HepG2 (cell line): ENCODE results near the gene MTF2. TPM values are rescaled to one million over a fixed set of nuclear protein-coding genes. Genes with fewer than 3 reads are reported as not detected.

Experiments used
- ATAC-seq: fragments of 200-7000 bp; cut with Tn5 transposase; 3 replicates; pipeline ENCODE4 v1.9.1; 2020; ENCODE audit warnings: mild to moderate bottlenecking, moderate library complexity
- BruUV-seq: library from RNA; stranded (reverse); fragments of 400-500 nt; replicated peaks from 2 replicates; lab custom pipeline; 2021; lab: Mats Ljungman, UMichigan
- CTCF ChIA-PET: fragments of 300-600 bp; formaldehyde crosslinking; extraction: SDS; loops from one replicate; lab custom pipeline; 2021; ENCODE audit warnings: low total read pairs, inconsistent platforms, low intra/inter-chr PET ratio; lab: Yijun Ruan, JAX
- POLR2A ChIA-PET: fragments of 350-600 bp; sonication (Branson Sonifier 250); formaldehyde crosslinking; loops from one replicate; lab custom pipeline; 2020; ENCODE audit warnings: antibody characterized with exemption, inconsistent platforms; lab: Yijun Ruan, JAX
- DNase-seq: peaks from one replicate; pipeline ENCODE4 v3.0.0-alpha.2; 2015; ENCODE audit warnings: low spot score
- FAIRE-seq: peaks from 3 replicates; lab custom pipeline; 2011; peaks lifted over from hg19 to GRCh38; lab: Jason Lieb, UNC
- H2AFZ ChIP-seq: one replicate; pipeline ENCODE4 v1.6.1; 2011; ENCODE audit warnings: low read length, inconsistent platforms
- H3K27ac ChIP-seq: fragments of 300-600 bp; 3 replicates; pipeline ENCODE4 v1.8.0; 2011; ENCODE audit warnings: mixed run types, mild to moderate bottlenecking, mixed read lengths, low read length, inconsistent platforms; ENCODE audit not compliant: insufficient read depth; ENCODE audit errors: extremely low read length
- H3K27me3 ChIP-seq, 2 experiments: fragments of 200-600 bp in 1 of 2; 2 replicates in 1 of 2; 3 replicates in 1 of 2; pipeline versions ENCODE4 v1.6.0 to v1.8.0; 2011; ENCODE audit warnings: low read length in 2 of 2, mild to moderate bottlenecking in 2 of 2, moderate library complexity in 2 of 2, inconsistent platforms in 1 of 2; ENCODE audit not compliant: insufficient read depth in 2 of 2, control insufficient read depth in 1 of 2
- H3K36me3 ChIP-seq, 2 experiments: fragments of 200-600 bp in 1 of 2; replicated peaks in 1 of 2; 2 replicates in 1 of 2; 3 replicates in 1 of 2; pipeline versions ENCODE4 v1.5.1 to v1.8.0; 2011; ENCODE audit warnings: low read length in 2 of 2, inconsistent platforms in 1 of 2; ENCODE audit not compliant: insufficient read depth in 2 of 2, control insufficient read depth in 1 of 2
- H3K4me1 ChIP-seq: 2 replicates; pipeline ENCODE4 v1.5.1; 2012; ENCODE audit warnings: low read length, inconsistent platforms; ENCODE audit not compliant: insufficient read depth
- H3K4me2 ChIP-seq: 2 replicates; pipeline ENCODE4 v1.6.0; 2011; ENCODE audit warnings: low read depth, low read length, inconsistent platforms
- H3K4me3 ChIP-seq, 3 experiments: fragments of 200-600 bp in 1 of 3; sonication (generic), shearing (Covaris generic) in 1 of 3; replicated peaks in 1 of 3; 2 replicates each; pipeline ENCODE4 v1.5.1; 2011 to 2016; ENCODE audit warnings: low read length in 3 of 3, inconsistent platforms in 2 of 3, low read depth in 2 of 3, mild to moderate bottlenecking in 2 of 3, control low read depth in 1 of 3, mixed read lengths in 1 of 3; ENCODE audit not compliant: insufficient read depth in 1 of 3
- H3K79me2 ChIP-seq: one replicate; pipeline ENCODE4 v1.6.1; 2011; ENCODE audit warnings: low read length, inconsistent platforms; ENCODE audit not compliant: insufficient read depth
- H3K9ac ChIP-seq: 2 replicates; pipeline ENCODE4 v1.6.0; 2011; ENCODE audit warnings: mild to moderate bottlenecking, low read depth, low read length, inconsistent platforms; ENCODE audit not compliant: insufficient read depth
- H3K9me3 ChIP-seq: 2 replicates; pipeline ENCODE4 v1.5.1; 2012; ENCODE audit warnings: mild to moderate bottlenecking, low read length
- H4K20me1 ChIP-seq: 2 replicates; pipeline ENCODE4 v1.6.0; 2011; ENCODE audit warnings: inconsistent platforms, mild to moderate bottlenecking, low read length, moderate library complexity; ENCODE audit not compliant: insufficient read depth
- MAZ ChIP-seq, 2 experiments: sonication (generic) in 1 of 2; formaldehyde crosslinking in 1 of 2; IDR thresholded peaks; 2 replicates each; pipeline versions ENCODE4 v1.5.0 to v1.6.1; 2012 to 2020; ENCODE audit warnings: low read depth in 2 of 2, mild to moderate bottlenecking in 2 of 2, borderline replicate concordance in 1 of 2, improper control_type of control experiment in 1 of 2, low read length in 1 of 2, missing genetic modification reagents in 1 of 2, moderate library complexity in 1 of 2
- MZF1 ChIP-seq: sonication (generic); formaldehyde crosslinking; IDR thresholded peaks from 2 replicates; pipeline ENCODE4 v1.8.1; 2023; ENCODE audit warnings: mild to moderate bottlenecking, missing genetic modification reagents, borderline replicate concordance
- PHB2 ChIP-seq: fragments of 450-650 bp; IDR thresholded peaks from 2 replicates; pipeline ENCODE4 v1.6.1; 2018; ENCODE audit not compliant: partially characterized antibody
- PHF20 ChIP-seq: sonication (generic); formaldehyde crosslinking; IDR thresholded peaks from 2 replicates; pipeline ENCODE4 v1.5.0; 2020; ENCODE audit warnings: mild to moderate bottlenecking, missing genetic modification reagents
- REXO4 ChIP-seq: sonication (generic); formaldehyde crosslinking; IDR thresholded peaks from 2 replicates; pipeline ENCODE4 v1.8.0; 2022; ENCODE audit warnings: missing genetic modification reagents, mild to moderate bottlenecking, borderline replicate concordance
- SRSF4 ChIP-seq: fragments of 200-400 bp; formaldehyde crosslinking; IDR thresholded peaks from one replicate; pipeline ENCODE4 v1.6.1; 2018; ENCODE audit warnings: mild to moderate bottlenecking, low read depth, low read length, moderate library complexity; ENCODE audit not compliant: poor library complexity, severe bottlenecking
- ZNF280D ChIP-seq: sonication (generic); formaldehyde crosslinking; IDR thresholded peaks from 2 replicates; pipeline ENCODE4 v1.5.1; 2020; ENCODE audit warnings: mild to moderate bottlenecking, missing genetic modification reagents
- ZNF414 ChIP-seq: sonication (generic); formaldehyde crosslinking; IDR thresholded peaks from 2 replicates; pipeline ENCODE4 v1.5.0; 2020; ENCODE audit warnings: missing genetic modification reagents
- ZNF446 ChIP-seq: sonication (generic); formaldehyde crosslinking; IDR thresholded peaks from 2 replicates; pipeline ENCODE4 v1.5.0; 2020; ENCODE audit warnings: mild to moderate bottlenecking, missing genetic modification reagents
- ZNF713 ChIP-seq: sonication (generic); formaldehyde crosslinking; IDR thresholded peaks from 2 replicates; pipeline ENCODE4 v1.4.0; 2020; ENCODE audit warnings: mild to moderate bottlenecking, missing genetic modification reagents
- ZNF800 ChIP-seq: sonication (generic); formaldehyde crosslinking; IDR thresholded peaks from 2 replicates; pipeline ENCODE4 v1.4.0; 2020; ENCODE audit warnings: missing genetic modification reagents
- WGBS: methylation state at CpG from one replicate; pipeline ENCODE4 v1.1.6; 2017; ENCODE audit warnings: low lambda C conversion rate; 5-methylcytosine and 5-hydroxymethylcytosine counted together
- in situ Hi-C: cut with HindIII; loops from 2 replicates; pipeline ENCODE4 v1.10.0; 2017; ENCODE audit warnings: low pct_unique_long_range_greater_than_20kb; ENCODE audit not compliant: extremely low pct_ligation_motif_present
- intact Hi-C: fragments of 100-400 bp; cut with micrococcal nuclease; formaldehyde crosslinking; loops from one replicate; pipeline ENCODE4 v1.10.0; 2022; ENCODE audit not compliant: unreplicated experiment
- polyA plus RNA-seq, 8 experiments: library from polyadenylated mRNA; depleted of rRNA in 3 of 8; stranded (reverse) in 7 of 8; unstranded in 1 of 8; fragments of >200 nt; fragmentation: Illumina TruSeq in 4 of 8; extraction: Trizol in 4 of 8; gene quantifications; 2 replicates each; pipeline versions ENCODE4 v1.2.1 to v1.2.3, GENCODE V29; 2011 to 2016; ENCODE audit warnings: low read depth in 4 of 8, missing spikeins in 1 of 8, mixed read lengths in 1 of 8; ENCODE audit not compliant: insufficient read depth in 1 of 8
- total RNA-seq, 5 experiments: library from RNA; depleted of rRNA; stranded (reverse); fragments of >200 nt; fragmentation: Illumina TruSeq; extraction: Trizol; gene quantifications; 2 replicates each; pipeline ENCODE4 v1.2.3, GENCODE V29; 2016; ENCODE audit warnings: low read depth in 1 of 5
- TF ChIP-seq, protein P1 (sequence below): sonication (generic); formaldehyde crosslinking; IDR thresholded peaks from 2 replicates; pipeline ENCODE4 v1.4.0; 2020; ENCODE audit warnings: missing genetic modification reagents
- TF ChIP-seq, protein P2 (sequence below): sonication (generic); formaldehyde crosslinking; IDR thresholded peaks from 2 replicates; pipeline ENCODE4 v1.5.0; 2020; ENCODE audit warnings: mild to moderate bottlenecking, missing genetic modification reagents

MTF2 gene
- total and polyA plus RNA-seq, 2 of the 13 experiments (the other 11 are each of a cell fraction or from before 2014, with no cell fraction given): 48.7 to 53.9 TPM

GRCh38 chr1:93087532-93087931, 8.4 kb downstream of the MTF2 start:
- Histone ChIP-seq H2AFZ (no peak overlapping the region), H3K9ac (no peak overlapping the region), H3K79me2 (peaks cover 92% of the 10 kb centered on the region), H3K27me3 (no peaks in the 10 kb centered on the region), H3K27ac (no peak overlapping the region), H3K4me3 (no peak overlapping the region), H3K4me1 (peaks cover 9% of the 10 kb centered on the region; the same call in 1 of the 2 replicates), H3K9me3 (peaks cover 11% of the 10 kb centered on the region), H4K20me1 (no peaks in the 10 kb centered on the region), H3K36me3 (peaks cover 2 to 27% of the 10 kb centered on the region in 2 experiments; a peak in 3 of 5 replicates), H3K4me2 (no peak overlapping the region)
- ATAC-seq: no peak
- in situ Hi-C loops: no loop called here
- DNase-seq: no peak
- intact Hi-C loops: no loop called here
- CTCF ChIA-PET: no interaction called here
- POLR2A ChIA-PET: no interaction called here
- FAIRE-seq: no peak
- BruUV-seq: no TSS peak
- 96% methylated on average over 2 of the region's 2 CpGs for WGBS
- no peak for TF ChIP-seq SRSF4
- TF ChIP-seq REXO4 (CRISPR knock-in tag): no peak
- no peak for TF ChIP-seq PHF20 (CRISPR knock-in tag)
- TF ChIP-seq, protein P1, sequence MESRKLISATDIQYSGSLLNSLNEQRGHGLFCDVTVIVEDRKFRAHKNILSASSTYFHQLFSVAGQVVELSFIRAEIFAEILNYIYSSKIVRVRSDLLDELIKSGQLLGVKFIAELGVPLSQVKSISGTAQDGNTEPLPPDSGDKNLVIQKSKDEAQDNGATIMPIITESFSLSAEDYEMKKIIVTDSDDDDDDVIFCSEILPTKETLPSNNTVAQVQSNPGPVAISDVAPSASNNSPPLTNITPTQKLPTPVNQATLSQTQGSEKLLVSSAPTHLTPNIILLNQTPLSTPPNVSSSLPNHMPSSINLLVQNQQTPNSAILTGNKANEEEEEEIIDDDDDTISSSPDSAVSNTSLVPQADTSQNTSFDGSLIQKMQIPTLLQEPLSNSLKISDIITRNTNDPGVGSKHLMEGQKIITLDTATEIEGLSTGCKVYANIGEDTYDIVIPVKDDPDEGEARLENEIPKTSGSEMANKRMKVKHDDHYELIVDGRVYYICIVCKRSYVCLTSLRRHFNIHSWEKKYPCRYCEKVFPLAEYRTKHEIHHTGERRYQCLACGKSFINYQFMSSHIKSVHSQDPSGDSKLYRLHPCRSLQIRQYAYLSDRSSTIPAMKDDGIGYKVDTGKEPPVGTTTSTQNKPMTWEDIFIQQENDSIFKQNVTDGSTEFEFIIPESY (CRISPR knock-in tag): no peak
- TF ChIP-seq ZNF713: no peak
- no peak for TF ChIP-seq PHB2
- no peak for TF ChIP-seq ZNF414 (CRISPR knock-in tag)
- no peak for TF ChIP-seq ZNF800
- no peak for TF ChIP-seq MAZ (IDR thresholded peaks at IDR 0.05; ENCODE audit: borderline replicate concordance, low read depth, low read length)
- TF ChIP-seq MAZ (CRISPR knock-in tag; IDR thresholded peaks at IDR 0.05; ENCODE audit: low read depth): no peak
- TF ChIP-seq, protein P2, sequence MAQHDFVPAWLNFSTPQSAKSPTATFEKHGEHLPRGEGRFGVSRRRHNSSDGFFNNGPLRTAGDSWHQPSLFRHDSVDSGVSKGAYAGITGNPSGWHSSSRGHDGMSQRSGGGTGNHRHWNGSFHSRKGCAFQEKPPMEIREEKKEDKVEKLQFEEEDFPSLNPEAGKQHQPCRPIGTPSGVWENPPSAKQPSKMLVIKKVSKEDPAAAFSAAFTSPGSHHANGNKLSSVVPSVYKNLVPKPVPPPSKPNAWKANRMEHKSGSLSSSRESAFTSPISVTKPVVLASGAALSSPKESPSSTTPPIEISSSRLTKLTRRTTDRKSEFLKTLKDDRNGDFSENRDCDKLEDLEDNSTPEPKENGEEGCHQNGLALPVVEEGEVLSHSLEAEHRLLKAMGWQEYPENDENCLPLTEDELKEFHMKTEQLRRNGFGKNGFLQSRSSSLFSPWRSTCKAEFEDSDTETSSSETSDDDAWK: no peak
- no peak for TF ChIP-seq MZF1 (CRISPR knock-in tag)
- no peak for TF ChIP-seq ZNF446 (CRISPR knock-in tag)
- TF ChIP-seq ZNF280D (CRISPR knock-in tag): no peak
